Gastroesophageal sphincter (tissue), 3 donors: Measurements from ENCODE around the gene DALRD3.

Source experiments
- CTCF ChIP-seq, 4 experiments: fragments of 200-600 bp in 2 of 4; fragments of 450-650 bp in 2 of 4; sonication (generic) in 1 of 4; IDR thresholded peaks; one replicate each; pipeline ENCODE4 v1.5.1; 2017 to 2019; ENCODE audit warnings: antibody characterized with exemption in 4 of 4, mild to moderate bottlenecking in 2 of 4, moderate library complexity in 2 of 4
- POLR2A ChIP-seq, 2 donors: fragments of 450-650 bp; IDR thresholded peaks; one replicate each; pipeline ENCODE4 v1.6.1; 2017; ENCODE audit warnings: antibody characterized with exemption in 2 of 2, mild to moderate bottlenecking in 2 of 2, moderate library complexity in 1 of 2

- TF ChIP-seq CTCF (IDR thresholded peaks at IDR 0.05) (no peak), POLR2A (IDR thresholded peaks at IDR 0.05) (no peak)
Observed at GRCh38 chr3:48970586-48970985, 47.8 kb downstream of the DALRD3 start.
